HepG2 (cell line): ENCODE results near the gene DNAI4. TPM values are rescaled to one million over a fixed set of nuclear protein-coding genes. Genes with fewer than 3 reads are reported as not detected.

Source experiments
- ARNT ChIP-seq: fragments of 450-650 bp; IDR thresholded peaks from 2 replicates; pipeline ENCODE4 v1.6.1; 2017
- CREB1 ChIP-seq, 2 experiments: fragments of 450-650 bp in 1 of 2; IDR thresholded peaks; 2 replicates each; pipeline ENCODE4 v1.6.1; 2016 to 2017; ENCODE audit warnings: control low read depth in 1 of 2, mild to moderate bottlenecking in 1 of 2, missing compliant biosample characterization in 1 of 2, missing genetic modification characterization in 1 of 2
- HINFP ChIP-seq: sonication (generic); formaldehyde crosslinking; IDR thresholded peaks from 2 replicates; pipeline ENCODE4 v1.4.0; 2020; ENCODE audit warnings: low read depth, mild to moderate bottlenecking, missing genetic modification reagents
- HMGXB3 ChIP-seq: sonication (generic); formaldehyde crosslinking; IDR thresholded peaks from 2 replicates; pipeline ENCODE4 v1.4.0; 2020; ENCODE audit warnings: missing genetic modification reagents, borderline replicate concordance
- KMT2B ChIP-seq: IDR thresholded peaks from 2 replicates; pipeline ENCODE4 v1.6.1; 2016; ENCODE audit warnings: missing genetic modification reagents, missing compliant biosample characterization
- SAFB2 ChIP-seq: sonication (generic); formaldehyde crosslinking; IDR thresholded peaks from 2 replicates; pipeline ENCODE4 v1.5.1; 2020; ENCODE audit warnings: missing genetic modification reagents, low read depth, mild to moderate bottlenecking, borderline replicate concordance
- SOX5 ChIP-seq: IDR thresholded peaks from 2 replicates; pipeline ENCODE4 v1.6.1; 2016; ENCODE audit warnings: borderline replicate concordance
- ZFP36 ChIP-seq: fragments of 150-350 bp; IDR thresholded peaks from 2 replicates; pipeline ENCODE4 v1.6.1; 2018; ENCODE audit warnings: borderline replicate concordance, low read length, low read depth; ENCODE audit not compliant: partially characterized antibody
- ZNF264 ChIP-seq: sonication (generic); formaldehyde crosslinking; IDR thresholded peaks from 2 replicates; pipeline ENCODE4 v1.4.0; 2020; ENCODE audit warnings: missing genetic modification reagents
- ZNF3 ChIP-seq: IDR thresholded peaks from 2 replicates; pipeline ENCODE4 v1.7.0; 2017; ENCODE audit warnings: inconsistent platforms
- ZNF350 ChIP-seq: sonication (generic); formaldehyde crosslinking; IDR thresholded peaks from 2 replicates; pipeline ENCODE4 v1.4.0; 2020; ENCODE audit warnings: mild to moderate bottlenecking, low read depth, missing genetic modification reagents, borderline replicate concordance
- ZNF512 ChIP-seq: sonication (generic); formaldehyde crosslinking; IDR thresholded peaks from 2 replicates; pipeline ENCODE4 v1.4.0; 2020; ENCODE audit warnings: mild to moderate bottlenecking, missing genetic modification reagents
- ZNF564 ChIP-seq: sonication (generic); formaldehyde crosslinking; IDR thresholded peaks from 2 replicates; pipeline ENCODE4 v1.8.1; 2023; ENCODE audit warnings: mild to moderate bottlenecking, missing genetic modification reagents
- ZNF687 ChIP-seq: sonication (generic); formaldehyde crosslinking; IDR thresholded peaks from 2 replicates; pipeline ENCODE4 v1.5.1; 2020; ENCODE audit warnings: mild to moderate bottlenecking, missing genetic modification reagents, moderate library complexity
- polyA plus RNA-seq, 8 experiments: library from polyadenylated mRNA; depleted of rRNA in 3 of 8; stranded (reverse) in 7 of 8; unstranded in 1 of 8; fragments of >200 nt; fragmentation: Illumina TruSeq in 4 of 8; extraction: Trizol in 4 of 8; gene quantifications; 2 replicates each; pipeline versions ENCODE4 v1.2.1 to v1.2.3, GENCODE V29; 2011 to 2016; ENCODE audit warnings: low read depth in 4 of 8, missing spikeins in 1 of 8, mixed read lengths in 1 of 8; ENCODE audit not compliant: insufficient read depth in 1 of 8
- total RNA-seq, 5 experiments: library from RNA; depleted of rRNA; stranded (reverse); fragments of >200 nt; fragmentation: Illumina TruSeq; extraction: Trizol; gene quantifications; 2 replicates each; pipeline ENCODE4 v1.2.3, GENCODE V29; 2016; ENCODE audit warnings: low read depth in 1 of 5

Gene DNAI4
- total and polyA plus RNA-seq, 2 of the 13 experiments (the other 11 are each of a cell fraction or from before 2014, with no cell fraction given) = 0.04 to 0.08 TPM

GRCh38 chr1:66929999-66930822, 5.6 kb upstream of the DNAI4 start (continued):
- TF ChIP-seq ZNF512 (CRISPR knock-in tag) = no peak
- no peak for TF ChIP-seq ZNF350
- peak; percentile 84 for TF ChIP-seq ZNF687
- no peak for TF ChIP-seq ARNT
- TF ChIP-seq HMGXB3 (CRISPR knock-in tag) = no peak
- TF ChIP-seq KMT2B = no peak; the same call in 1 of the 2 replicates
- 0 out of 2 replicates have a peak, but pooled peaks have one; percentile 36 for TF ChIP-seq ZNF564 (CRISPR knock-in tag)
- TF ChIP-seq SOX5 = no peak
- TF ChIP-seq SAFB2 (CRISPR knock-in tag) = no peak
- TF ChIP-seq ZNF3 (CRISPR knock-in tag) = no peak
- no peak for TF ChIP-seq HINFP (CRISPR knock-in tag)
- TF ChIP-seq ZFP36 = no peak
- no peak for TF ChIP-seq CREB1 (IDR thresholded peaks at IDR 0.05)
- TF ChIP-seq CREB1 (CRISPR knock-in tag; IDR thresholded peaks at IDR 0.05) = peak; percentile 59
- TF ChIP-seq ZNF264 = peak; percentile 65; the same call in 1 of the 2 replicates
